HG03108 (cell line): Measurements from ENCODE around the gene PAPSS2.

ENCODE experiments used
- ATAC-seq: cut with Tn5 transposase; IDR thresholded peaks from one replicate; pipeline ENCODE4 v1.9.1; 2021; ENCODE audit warnings: moderate library complexity; ENCODE audit not compliant: unreplicated experiment

Gene PAPSS2

DNA sequence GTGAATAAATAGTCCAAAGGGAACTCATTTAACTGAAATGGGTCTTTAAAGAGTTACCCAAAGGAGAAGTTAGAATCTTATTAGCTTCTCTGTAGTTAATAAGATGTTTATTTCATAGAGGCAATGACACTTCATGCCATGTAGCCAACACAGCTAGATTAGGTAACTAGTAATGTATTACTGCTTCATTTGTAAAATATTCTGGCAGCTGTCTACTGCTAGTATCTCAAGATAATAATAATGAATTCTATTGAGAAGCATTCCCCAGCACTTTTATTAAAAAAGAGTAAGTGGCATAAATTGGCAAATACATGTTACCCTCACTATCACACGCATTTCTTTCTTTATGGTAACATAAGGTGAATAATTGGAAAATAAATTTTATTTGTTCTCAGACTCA is 10.1 kb downstream of the PAPSS2 start:
- no peak for ATAC-seq

DNA sequence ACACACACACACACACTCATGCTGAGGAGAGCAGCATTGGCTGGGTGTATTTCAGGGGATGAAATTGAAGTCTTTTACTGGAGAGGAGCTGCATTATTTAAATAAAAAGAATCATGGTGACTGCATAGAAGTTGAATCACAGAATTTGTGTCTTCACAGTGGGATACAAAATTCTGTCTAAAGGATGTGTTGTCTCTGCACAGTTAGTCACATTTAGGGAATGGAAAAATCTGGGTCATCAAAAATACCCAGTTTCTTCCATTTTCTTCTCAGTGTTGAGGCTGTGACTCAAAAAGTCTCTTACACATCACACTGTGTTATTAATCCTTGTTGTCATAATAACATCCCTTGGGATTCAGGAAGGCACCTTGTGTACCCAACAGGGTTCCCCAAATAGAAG is 10.9 kb downstream of the PAPSS2 start:
- no peak for ATAC-seq

DNA sequence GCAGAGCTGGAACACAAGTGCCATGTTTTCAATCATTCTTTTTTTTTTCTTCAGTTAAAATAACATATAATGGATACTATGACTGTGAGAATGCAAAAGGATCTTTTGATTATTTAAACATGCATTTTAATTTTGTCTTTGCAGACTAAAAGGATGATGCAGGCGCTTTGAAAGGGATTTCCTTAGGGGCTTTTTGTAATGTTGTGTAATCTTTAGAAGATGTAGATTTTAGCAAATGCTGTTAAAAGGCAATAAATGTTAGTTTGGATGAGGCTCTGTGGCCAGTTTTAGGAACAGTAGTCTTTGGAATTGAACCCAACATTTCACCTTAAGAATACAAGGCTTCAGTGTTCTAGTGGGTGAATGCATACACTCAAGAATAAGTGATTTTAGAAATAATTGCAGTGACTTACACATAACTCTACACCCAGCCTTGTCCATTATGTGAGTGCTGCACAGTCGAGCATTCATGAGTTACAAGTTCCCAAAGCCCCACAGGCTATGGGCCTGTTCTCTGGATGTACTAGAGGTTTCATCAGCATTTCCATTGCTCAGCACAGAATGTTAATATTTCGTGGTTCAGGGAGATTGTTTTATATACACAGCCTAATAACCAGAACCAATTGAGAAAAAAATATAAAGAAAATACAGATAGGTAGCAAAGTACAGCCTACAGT is 11.6 kb downstream of the PAPSS2 start:
- no peak for ATAC-seq

DNA sequence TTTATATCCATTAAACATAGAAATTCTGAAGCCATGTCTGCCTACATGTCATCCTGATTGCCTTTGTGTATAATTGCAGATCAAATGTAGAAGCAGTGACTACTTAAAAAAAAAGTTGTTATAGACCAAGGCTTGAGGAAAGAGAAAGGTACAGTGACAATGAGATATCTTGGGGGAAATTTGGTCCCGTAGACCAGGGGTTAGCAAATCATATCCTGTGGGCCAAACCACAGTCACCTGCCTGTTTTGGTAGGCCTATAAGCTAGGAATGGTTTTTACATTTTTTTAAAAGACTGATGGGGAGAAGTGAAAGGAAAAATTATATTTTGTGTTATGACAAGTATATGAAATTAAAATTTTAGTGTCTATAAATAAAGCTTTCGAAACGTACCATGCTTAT is 12.9 kb downstream of the PAPSS2 start:
- ATAC-seq: no peak

DNA sequence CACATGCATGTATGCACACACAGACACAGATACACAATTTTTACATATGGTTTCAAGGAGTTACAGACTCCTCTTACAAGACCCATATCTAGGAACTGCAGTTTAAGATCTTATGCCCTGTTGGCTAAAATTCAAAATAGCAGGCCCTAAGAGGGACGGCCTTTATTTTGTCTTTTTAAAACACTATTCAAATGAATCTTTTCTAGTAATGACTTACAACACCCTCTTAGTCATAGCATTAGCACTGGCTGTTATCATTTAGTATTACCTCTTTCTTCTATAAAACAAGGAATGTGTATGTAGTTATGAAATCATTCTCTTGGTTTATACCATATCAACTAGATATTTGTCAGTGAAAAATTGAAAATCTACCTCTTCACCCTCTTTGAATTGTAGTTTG is 15.3 kb downstream of the PAPSS2 start:
- no peak for ATAC-seq

DNA sequence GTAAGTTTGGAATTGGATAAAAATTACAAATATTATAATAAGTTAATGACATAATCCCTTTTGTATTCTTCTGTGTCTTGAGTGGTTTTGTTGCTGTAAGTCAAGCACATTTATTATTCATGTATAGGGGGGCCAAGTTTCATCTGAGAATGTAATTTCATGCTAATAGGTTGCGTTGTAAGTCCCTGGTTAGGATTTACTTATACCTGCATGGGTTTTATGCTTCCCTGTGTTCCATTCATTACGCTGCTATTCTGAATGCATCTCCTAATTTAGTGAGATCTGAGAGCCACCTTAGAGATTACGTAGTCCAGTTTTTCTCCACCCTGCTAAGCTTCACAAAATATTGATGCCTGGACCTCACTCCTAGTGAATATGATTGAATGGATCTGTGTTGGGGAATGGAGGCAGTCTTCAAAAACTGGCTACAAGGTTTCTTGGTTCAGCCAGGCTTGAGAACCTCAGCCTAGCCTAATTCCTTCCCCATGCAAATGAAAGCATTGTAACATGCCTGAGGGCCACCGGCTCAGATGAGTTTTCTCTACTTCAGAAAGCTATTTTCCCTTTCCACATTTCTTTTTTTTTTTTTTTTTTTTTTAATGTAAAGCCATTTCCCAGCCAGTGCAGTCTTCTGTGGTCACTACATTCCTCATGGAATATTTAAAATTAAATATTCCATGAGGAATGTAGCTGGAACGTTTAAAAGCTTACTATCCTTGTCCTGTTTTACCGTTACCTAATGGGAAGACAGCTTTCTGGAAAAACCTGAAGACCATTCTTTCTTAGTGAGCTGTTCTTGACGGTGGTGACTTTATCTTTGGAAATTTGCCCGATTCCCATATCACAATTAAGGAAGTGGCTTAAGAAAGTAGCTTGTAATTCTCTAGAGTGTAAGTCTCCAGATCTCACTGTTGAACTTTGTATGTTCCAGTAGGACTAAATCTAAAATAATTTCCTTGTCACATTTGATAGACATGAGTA is 16.0 kb downstream of the PAPSS2 start:
- ATAC-seq: no peak

DNA sequence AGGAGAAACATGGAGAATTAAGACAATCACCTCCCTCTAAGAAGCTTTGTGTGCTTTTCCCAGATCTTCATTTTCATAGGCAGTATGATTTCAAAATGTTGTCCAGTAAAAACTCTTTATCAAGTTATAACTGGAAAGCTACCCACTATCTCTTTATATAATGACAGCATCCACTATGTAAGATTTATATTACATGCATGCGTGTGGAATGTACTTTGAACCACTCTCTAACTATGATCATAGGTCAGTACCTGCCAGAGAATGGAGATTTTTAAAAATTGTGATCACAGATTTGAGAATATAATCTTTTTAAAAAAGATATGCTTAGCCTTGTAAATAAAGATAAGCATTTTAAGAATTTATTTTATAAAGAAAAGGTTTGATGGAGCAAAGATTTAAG is 17.9 kb downstream of the PAPSS2 start:
- ATAC-seq: no peak

DNA sequence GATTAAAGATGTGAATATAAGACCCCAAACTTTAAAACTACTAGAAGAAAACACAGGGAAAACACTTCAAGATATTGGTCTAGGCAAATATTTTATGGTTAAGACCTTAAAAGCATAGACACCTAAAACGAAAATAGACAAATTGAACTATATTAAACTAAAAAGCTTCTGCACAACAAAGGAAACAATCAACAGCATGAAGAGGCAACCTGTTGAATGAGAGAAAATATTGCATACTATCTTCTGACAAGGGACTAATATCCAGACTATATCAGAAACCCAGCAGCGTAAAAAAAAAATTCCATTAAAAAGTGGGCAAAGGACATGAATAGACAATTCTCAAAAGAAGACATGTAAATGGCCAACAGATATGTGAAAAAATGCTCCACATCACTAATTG is 18.6 kb downstream of the PAPSS2 start:
- ATAC-seq: no peak

DNA sequence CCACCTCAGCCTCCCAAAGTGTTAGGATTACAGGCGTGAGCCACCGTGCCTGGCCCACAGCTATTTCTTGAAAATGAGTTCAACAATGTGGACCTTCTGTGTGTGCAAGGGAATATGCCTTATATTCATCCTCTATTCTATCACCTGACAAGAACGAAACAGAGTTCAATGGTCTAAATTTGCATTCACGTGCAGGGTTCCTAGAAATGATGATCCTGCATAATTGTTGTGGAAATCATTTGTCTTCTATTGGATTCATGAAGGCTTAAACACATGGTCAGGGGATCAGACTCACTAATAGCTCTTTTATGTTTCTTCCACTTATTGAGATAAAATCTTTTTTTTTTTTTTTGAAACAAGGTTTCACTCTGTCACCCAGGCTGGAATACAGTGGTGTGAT is 23.7 kb downstream of the PAPSS2 start:
- ATAC-seq: no peak

DNA sequence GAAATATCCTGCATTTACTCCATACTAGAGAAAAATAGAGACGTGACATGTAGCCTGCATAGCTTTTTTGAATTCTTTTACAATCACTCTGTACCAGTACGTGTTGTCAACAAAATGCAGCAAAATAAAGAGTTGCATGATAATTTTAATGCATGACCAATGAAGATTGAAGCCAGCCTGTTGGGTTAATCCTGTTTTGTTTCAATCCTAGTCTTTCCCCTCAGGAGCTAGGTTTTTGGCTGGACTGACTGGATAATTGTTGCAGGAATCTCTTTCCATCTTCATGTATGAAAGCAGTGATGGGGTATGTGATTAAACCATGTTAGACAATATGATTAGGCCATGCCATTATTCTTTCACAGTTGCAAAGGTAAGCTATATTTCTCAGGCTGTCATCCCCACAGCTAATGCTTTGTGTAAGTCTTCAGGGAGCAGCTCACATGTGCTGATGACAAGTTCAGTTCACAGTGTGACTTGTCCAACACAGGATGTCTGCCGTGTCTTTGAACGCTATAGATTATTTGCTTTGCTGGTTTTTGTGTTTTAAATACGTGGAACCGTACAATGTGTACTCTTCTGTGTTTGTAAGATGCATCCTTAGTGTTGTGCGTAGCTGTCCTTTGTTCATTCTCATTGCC is 24.4 kb downstream of the PAPSS2 start:
- ATAC-seq: no peak

DNA sequence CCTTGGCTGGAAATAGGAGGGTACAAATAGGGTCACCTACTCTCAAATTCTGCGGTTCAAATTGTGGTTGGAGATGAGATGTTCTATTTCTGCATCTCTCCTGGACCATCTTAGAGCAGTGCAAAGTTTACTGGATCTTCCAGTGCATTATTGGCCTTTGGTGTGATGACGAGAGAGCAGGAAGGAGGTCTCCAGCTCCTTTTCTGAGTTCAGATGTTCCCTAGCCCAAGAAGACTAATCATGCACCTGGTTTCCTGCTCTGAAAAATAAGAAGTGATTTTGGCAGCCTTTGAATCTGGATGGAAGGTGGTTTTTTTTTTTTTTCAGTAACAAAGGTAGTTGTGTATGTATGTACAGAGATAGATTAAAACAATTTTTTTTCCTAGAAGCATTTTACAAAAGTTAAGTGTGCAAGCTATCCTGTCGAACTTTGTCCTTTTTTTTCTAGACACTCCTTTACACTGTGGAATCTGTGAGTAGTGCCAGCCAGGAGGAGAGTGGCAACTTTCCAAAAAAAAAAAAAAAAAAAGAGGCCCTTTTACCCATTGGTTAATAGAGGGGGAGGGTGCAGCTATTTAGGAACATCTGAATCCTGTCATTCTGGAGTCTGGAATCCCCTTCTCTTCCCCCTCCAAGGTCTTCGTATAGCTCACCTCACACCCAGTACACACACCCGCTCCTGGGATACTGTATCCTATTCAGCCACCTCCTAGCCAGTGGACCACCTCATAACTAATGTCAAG is 26.3 kb downstream of the PAPSS2 start:
- no peak for ATAC-seq

DNA sequence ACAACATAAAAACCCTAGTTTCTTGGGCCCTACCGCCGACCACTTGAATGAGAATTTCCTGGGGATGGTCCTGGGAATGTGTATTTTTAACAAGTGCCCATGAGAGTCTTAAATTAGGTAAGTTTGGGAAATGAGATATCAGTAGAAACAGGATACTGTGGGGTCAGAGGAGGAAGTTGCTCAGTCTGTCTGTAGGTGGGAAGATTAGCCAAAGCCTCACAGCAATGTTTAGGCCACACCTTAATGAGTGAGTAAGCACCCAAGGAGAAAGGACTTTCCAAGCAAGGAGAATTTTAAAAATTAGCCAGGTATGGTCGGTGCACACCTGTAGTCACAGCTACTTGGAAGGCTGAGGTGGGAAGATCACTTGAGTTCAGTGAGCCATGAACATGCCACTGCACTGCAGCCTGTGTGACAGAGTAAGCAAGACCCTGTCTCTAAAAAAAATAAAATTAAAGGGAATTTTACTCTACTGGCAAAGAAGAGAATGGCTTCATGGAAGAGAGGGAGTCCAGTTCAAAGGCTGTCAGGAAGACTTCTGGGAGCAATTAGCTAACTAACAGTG is 31.9 kb downstream of the PAPSS2 start:
- ATAC-seq: no peak

DNA sequence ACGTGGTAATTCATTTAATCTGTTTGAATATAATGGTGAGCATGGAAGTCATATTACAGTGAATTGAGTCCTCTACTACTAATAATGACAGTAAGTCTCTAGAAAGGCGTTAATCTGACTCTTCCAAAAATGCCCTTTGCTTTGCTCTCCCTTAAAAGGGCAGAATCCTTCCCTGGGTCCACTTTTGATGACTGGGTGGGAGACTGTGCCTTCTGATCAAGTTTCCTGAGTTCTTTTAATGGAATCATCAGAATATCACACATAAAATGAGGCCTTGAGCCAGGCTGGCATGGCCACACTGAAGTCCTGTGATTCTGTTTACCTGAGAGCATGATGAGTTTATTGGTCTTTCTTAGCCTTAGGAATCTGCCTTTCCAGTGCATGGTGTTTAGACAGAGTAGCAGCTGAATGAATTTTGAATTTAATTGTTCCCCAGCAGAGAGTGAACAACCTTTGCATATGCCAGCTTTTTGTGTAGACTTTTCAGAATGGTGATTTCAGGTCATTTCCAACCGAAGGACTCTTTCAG is 33.3 kb downstream of the PAPSS2 start:
- no peak for ATAC-seq

DNA sequence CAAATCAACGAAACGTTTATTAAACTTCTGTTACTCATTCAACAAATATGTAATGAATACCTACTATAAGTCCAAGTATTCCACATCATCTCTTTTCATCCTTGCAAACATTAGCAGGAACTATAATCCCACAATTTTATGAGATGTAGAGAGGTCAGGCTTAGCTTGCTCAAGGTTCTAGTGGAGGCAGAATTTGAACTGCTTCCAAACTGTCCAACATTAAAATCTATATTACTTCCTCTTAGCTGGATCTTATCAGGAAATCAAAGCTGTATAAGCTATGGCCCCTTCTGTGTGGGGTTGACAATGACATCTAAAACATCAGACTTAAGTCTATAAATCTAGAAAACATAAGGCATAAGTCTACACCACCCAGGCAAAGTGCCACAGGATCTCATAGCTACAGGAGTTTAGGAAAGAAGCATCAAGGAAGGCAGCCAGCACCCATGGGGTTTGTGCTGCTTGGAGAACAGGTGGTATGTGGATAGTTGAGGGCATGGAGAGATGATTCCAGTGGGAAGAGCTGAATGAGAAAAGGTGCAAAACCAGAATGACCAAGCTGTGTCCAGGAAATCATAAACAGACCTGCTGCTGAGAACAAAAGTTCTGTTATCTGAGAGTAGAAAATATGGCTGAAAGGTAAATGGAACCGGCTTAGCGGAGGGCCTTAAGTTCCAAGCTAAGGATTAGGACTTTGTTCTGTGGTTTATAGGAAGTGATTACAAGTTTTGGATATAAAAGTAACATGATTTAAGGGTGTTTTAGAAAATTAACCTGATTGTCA is 34.5 kb downstream of the PAPSS2 start:
- no peak for ATAC-seq

DNA sequence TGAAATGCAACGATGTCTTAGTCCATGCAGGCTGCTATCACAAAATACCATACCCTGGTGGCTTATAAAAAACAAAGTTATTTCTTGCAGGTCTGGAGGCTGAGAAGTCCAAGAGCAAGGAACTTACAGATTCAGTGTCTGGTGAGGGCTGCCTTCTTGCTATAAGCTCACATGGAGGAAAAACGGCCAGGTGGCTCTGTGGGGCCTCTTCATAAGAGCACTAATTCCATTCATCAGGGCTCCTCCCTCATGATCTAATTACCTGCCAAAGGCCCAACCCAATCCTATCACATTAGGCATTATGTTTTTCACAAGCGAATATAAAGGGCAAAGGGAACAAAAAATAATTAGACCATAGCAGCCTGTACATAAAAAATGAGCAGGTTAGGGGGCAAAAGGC is 35.4 kb downstream of the PAPSS2 start:
- ATAC-seq: no peak

DNA sequence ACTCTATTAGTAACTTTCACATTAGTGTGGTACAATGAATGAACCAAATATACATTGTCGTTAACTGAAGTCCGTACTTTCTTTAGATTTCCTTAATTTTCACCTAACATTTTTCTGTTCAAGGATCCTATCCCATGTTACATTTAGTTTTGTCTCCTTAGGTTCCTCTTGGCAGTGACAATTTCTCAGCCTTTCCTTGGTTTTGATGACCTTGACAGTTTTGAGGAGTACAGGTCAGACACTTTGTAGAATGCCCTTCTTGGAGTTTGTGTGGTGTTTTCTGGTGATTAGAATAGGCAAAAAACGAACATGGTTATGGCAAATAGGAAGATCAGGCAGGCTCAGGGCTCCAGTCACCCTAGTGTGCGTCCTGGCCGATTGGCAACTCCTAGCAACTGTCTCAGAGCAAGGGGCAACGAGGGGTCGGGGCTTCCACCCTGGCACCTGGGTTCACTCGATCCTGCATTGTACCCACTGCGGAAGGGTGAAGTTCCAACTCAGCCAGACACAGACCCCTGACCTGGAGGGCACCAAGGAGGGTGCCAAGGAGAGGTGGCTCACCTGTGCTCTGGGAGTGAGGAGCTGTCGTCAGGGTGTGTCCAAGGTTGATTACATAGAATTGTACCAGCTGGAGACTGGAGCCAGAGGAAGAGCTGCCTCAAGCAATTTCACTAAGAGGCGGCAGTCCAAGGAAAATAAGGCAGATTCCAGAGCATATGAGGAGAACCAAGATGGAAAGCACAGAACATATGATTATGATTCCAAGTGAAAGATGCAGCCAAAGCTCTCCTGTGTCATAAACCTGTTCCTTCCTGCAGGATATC is 37.5 kb downstream of the PAPSS2 start:
- no peak for ATAC-seq

DNA sequence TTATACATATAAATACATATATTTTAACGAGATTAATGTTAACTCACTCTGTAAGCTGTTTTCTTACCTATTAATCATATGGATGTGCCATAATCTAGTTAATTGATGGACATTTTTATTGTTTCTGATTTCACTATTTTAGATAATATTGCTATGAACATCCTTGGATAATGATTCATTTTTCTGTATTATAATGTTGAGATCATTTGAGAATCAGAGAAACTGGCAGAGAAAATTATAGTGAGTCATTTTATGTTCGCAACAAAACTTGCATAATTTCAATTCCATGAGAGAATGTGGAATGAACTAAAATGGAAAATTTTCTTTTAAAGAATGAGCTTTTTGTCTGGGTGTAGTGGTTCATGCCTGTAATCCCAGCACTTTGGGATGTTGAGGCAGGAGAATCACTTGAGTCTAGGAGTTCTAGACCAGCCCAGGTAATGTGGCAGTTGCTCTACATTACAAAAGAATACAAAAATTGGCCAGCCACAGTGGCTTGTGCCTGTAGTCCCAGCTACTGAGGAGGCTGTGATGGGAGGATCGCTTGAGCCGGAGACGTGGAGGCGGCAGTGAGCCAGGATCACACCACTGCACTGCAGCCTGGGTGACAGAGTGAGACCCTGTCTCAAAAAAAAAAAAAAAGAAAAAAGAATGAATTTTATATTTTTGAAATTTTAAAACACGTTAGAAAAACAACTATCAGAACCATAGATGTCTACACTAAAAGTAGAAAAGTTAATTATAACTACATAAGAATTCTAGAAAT is 40.5 kb downstream of the PAPSS2 start:
- ATAC-seq: no peak
